B cell (primary cell): ENCODE data around the gene SPEN. TPM values are rescaled to one million over a fixed set of nuclear protein-coding genes. Genes with fewer than 3 reads are reported as not detected.

Experiments
- polyA plus RNA-seq: library from polyadenylated mRNA; depleted of rRNA; stranded (reverse); fragments of >200 nt; gene quantifications from 2 replicates; pipeline ENCODE4 v1.2.3, GENCODE V29; 2012
- small RNA-seq: library from RNA; depleted of rRNA; stranded (forward); fragments of <200 nt; gene quantifications from one replicate; pipeline ENCODE3, GENCODE V24; 2012; ENCODE audit warnings: low replicate concordance, low read depth; ENCODE audit not compliant: insufficient read length
- total RNA-seq, 2 donors: library from RNA; stranded (reverse); fragments of 120-200 nt in 1 of 2; gene quantifications; 1 replicate in 1 of 2; 2 replicates in 1 of 2; pipeline versions ENCODE4 v1.2.3 to v1.2.4, GENCODE V29; 2013 to 2022

The SPEN gene
- total and polyA plus RNA-seq, 2 donors (not counting 1 experiment from before 2014, with no cell fraction given), result 29.1 to 126 TPM

Small RNA genes within 50 kb of the gene (small RNA-seq; reads per million reads assigned to genes)
- not detected for gene AL034555.1
- not detected for gene AL355994.1
- gene AL355994.5, result not detected

Other genes with a start within 250 kb of the SPEN start
- gene DDI2, start 230.2 kb upstream of the SPEN start, total RNA-seq, result 61.0 and 68.3 TPM in 2 replicates
- 8.5 and 12.2 TPM in 2 replicates for gene DDI2, start 230.2 kb upstream of the SPEN start, polyA plus RNA-seq
- gene PLEKHM2, start 163.4 kb upstream of the SPEN start, total RNA-seq, result 116 and 120 TPM in 2 replicates
- gene PLEKHM2, start 163.4 kb upstream of the SPEN start, polyA plus RNA-seq, result 96.3 and 99.7 TPM in 2 replicates
- 5.4 and 7.0 TPM in 2 replicates for gene SLC25A34, start 111.4 kb upstream of the SPEN start, total RNA-seq
- gene SLC25A34, start 111.4 kb upstream of the SPEN start, polyA plus RNA-seq, result 4.1 and 4.6 TPM in 2 replicates
- not detected in 2 replicates for gene TMEM82, start 105.2 kb upstream of the SPEN start, total RNA-seq
- not detected in 2 replicates for gene TMEM82, start 105.2 kb upstream of the SPEN start, polyA plus RNA-seq
- not detected in 2 replicates for gene FBLIM1, start 88.9 kb upstream of the SPEN start, total RNA-seq
- gene FBLIM1, start 88.9 kb upstream of the SPEN start, polyA plus RNA-seq, result not detected in 2 replicates
- gene UQCRHL, start 40.1 kb upstream of the SPEN start, total RNA-seq, result 1.8 and 2.0 TPM in 2 replicates
- 0.98 and 1.3 TPM in 2 replicates for gene UQCRHL, start 40.1 kb upstream of the SPEN start, polyA plus RNA-seq
- 94.1 and 101 TPM in 2 replicates for gene ZBTB17, start 128.4 kb downstream of the SPEN start, total RNA-seq
- gene ZBTB17, start 128.4 kb downstream of the SPEN start, polyA plus RNA-seq, result 157 and 201 TPM in 2 replicates
- gene SRARP, start 156.5 kb downstream of the SPEN start, total RNA-seq, result not detected in 2 replicates
- not detected in 2 replicates for gene SRARP, start 156.5 kb downstream of the SPEN start, polyA plus RNA-seq
- not detected in 2 replicates for gene HSPB7, start 170.3 kb downstream of the SPEN start, total RNA-seq
- not detected in 2 replicates for gene HSPB7, start 170.3 kb downstream of the SPEN start, polyA plus RNA-seq
- 0.19 TPM in 1 of 2 replicates, not detected in the other for gene CLCNKA, start 174.3 kb downstream of the SPEN start, total RNA-seq
- 0.03 TPM in 1 of 2 replicates, not detected in the other for gene CLCNKA, start 174.3 kb downstream of the SPEN start, polyA plus RNA-seq
- not detected in 2 replicates for gene CLCNKB, start 196.1 kb downstream of the SPEN start, total RNA-seq
- not detected in 2 replicates for gene CLCNKB, start 196.1 kb downstream of the SPEN start, polyA plus RNA-seq
- gene FAM131C, start 225.9 kb downstream of the SPEN start, total RNA-seq, result 0.37 and 0.58 TPM in 2 replicates
- not detected in 2 replicates for gene FAM131C, start 225.9 kb downstream of the SPEN start, polyA plus RNA-seq